Smooth muscle cell of trachea (primary cell): ENCODE measurements around the gene NLGN4X. TPM values are rescaled to one million over a fixed set of nuclear protein-coding genes. Genes with fewer than 3 reads are reported as not detected.

Experiments used
- total RNA-seq: library from RNA; depleted of rRNA; stranded (reverse); fragments of >200 nt; gene quantifications from 2 replicates; pipeline ENCODE4 v1.2.1, GENCODE V29; 2014

Gene NLGN4X
- total RNA-seq: under 0.01 and 0.15 TPM in 2 replicates

GRCh38 chrX:6228720-6229119 is at the start of gene NLGN4X:
TSS of gene NLGN4X (minus strand) at chrX:6228867. CDS start at chrX:6151466, 77,401 bp downstream.

